K562 (cell line): ENCODE data around the gene FAM219B. TPM values are rescaled to one million over a fixed set of nuclear protein-coding genes. Genes with fewer than 3 reads are reported as not detected.
A peak's percentile ranks its signal among the peaks of the same experiment; 100 is the strongest.

Experiments used
- CSDE1 ChIP-seq, 2 experiments: fragments of 450-650 bp; IDR thresholded peaks; 2 replicates each; pipeline ENCODE4 v1.6.1; 2016; ENCODE audit warnings: mild to moderate bottlenecking in 1 of 2
- JUND ChIP-seq, 2 experiments: IDR thresholded peaks; 2 replicates in 1 of 2; 3 replicates in 1 of 2; pipeline ENCODE4 v1.6.1; 2011; ENCODE audit warnings: borderline replicate concordance in 2 of 2, low read depth in 2 of 2, low read length in 2 of 2, improper control_type of control experiment in 1 of 2, missing biosample characterization in 1 of 2, missing genetic modification characterization in 1 of 2, missing genetic modification reagents in 1 of 2
- KHSRP ChIP-seq: fragments of 450-650 bp; IDR thresholded peaks from 2 replicates; pipeline ENCODE4 v1.6.1; 2017
- MCM5 ChIP-seq: fragments of 450-650 bp; IDR thresholded peaks from 2 replicates; pipeline ENCODE4 v1.6.1; 2016; ENCODE audit warnings: low read depth
- NELFE ChIP-seq: IDR thresholded peaks from 2 replicates; pipeline ENCODE4 v1.6.1; 2011; ENCODE audit warnings: mild to moderate bottlenecking; ENCODE audit not compliant: insufficient read depth, insufficient read length
- SIX5 ChIP-seq, 2 experiments: IDR thresholded peaks; 2 replicates each; pipeline ENCODE4 v1.6.1; 2011; ENCODE audit warnings: low read length in 2 of 2, borderline replicate concordance in 1 of 2, low read depth in 1 of 2, mild to moderate bottlenecking in 1 of 2, moderate library complexity in 1 of 2; ENCODE audit not compliant: insufficient read depth in 1 of 2
- TCF7L2 ChIP-seq: fragments of 150-350 bp; IDR thresholded peaks from 2 replicates; pipeline ENCODE4 v1.6.1; 2016; ENCODE audit warnings: low read depth, mild to moderate bottlenecking, low read length, moderate library complexity
- XRCC5 ChIP-seq: fragments of 200-400 bp; formaldehyde crosslinking; IDR thresholded peaks from 2 replicates; pipeline ENCODE4 v1.6.1; 2017; ENCODE audit warnings: low read depth, mild to moderate bottlenecking, low read length
- ZNF143 ChIP-seq: sonication (generic); formaldehyde crosslinking; IDR thresholded peaks from 2 replicates; pipeline ENCODE4 v1.9.0; 2022; ENCODE audit warnings: mild to moderate bottlenecking, missing genetic modification reagents
- ZNF23 ChIP-seq: fragments of 250-450 bp; sonication (Bioruptor Pico); IDR thresholded peaks from 2 replicates; pipeline ENCODE4 v1.4.0; 2020; ENCODE audit warnings: mild to moderate bottlenecking
- ZNF311 ChIP-seq: fragments of 250-450 bp; sonication (Bioruptor Pico); IDR thresholded peaks from 2 replicates; pipeline ENCODE4 v1.4.0; 2020; ENCODE audit warnings: mild to moderate bottlenecking, moderate library complexity
- ZNF445 ChIP-seq: fragments of 250-450 bp; sonication (Bioruptor Pico); IDR thresholded peaks from 2 replicates; pipeline ENCODE4 v1.4.0; 2020; ENCODE audit warnings: low read depth, mild to moderate bottlenecking, moderate library complexity
- polyA plus RNA-seq, 8 experiments: library from polyadenylated mRNA; depleted of rRNA in 4 of 8; stranded (reverse) in 5 of 8; unstranded in 3 of 8; fragments of >200 nt; fragmentation: Nextera tagmentation in 2 of 8; fragmentation: Illumina TruSeq in 1 of 8; extraction: Ambion mirVana in 2 of 8; extraction: Trizol in 1 of 8; gene quantifications; 2 replicates each; pipeline versions ENCODE4 v1.2.1 to v1.2.3, GENCODE V29; 2011 to 2014; ENCODE audit warnings: inconsistent platforms in 1 of 8, missing spikeins in 1 of 8
- total RNA-seq, 7 experiments: library from RNA; depleted of rRNA in 6 of 7; stranded (reverse); fragments of >200 nt in 6 of 7; fragmentation: Illumina TruSeq in 2 of 7; extraction: Trizol in 2 of 7; gene quantifications; 2 replicates each; pipeline versions ENCODE4 v1.2.1 to v1.2.3, GENCODE V29; 2011 to 2021; ENCODE audit warnings: low replicate concordance in 1 of 7
- TF ChIP-seq, protein P1 (sequence below): sonication (generic); formaldehyde crosslinking; IDR thresholded peaks from 2 replicates; pipeline ENCODE4 v1.8.1; 2022; ENCODE audit warnings: missing genetic modification reagents
- TF ChIP-seq, protein P2 (sequence below), 2 experiments: IDR thresholded peaks in 1 of 2; conservative IDR thresholded peaks in 1 of 2; 2 replicates each; pipeline ENCODE4 v1.6.1; 2016; ENCODE audit warnings: low read depth in 2 of 2, mild to moderate bottlenecking in 1 of 2, missing compliant biosample characterization in 1 of 2, missing genetic modification characterization in 1 of 2, moderate library complexity in 1 of 2
- TF ChIP-seq, protein P3 (sequence below): sonication (generic); formaldehyde crosslinking; IDR thresholded peaks from 2 replicates; pipeline ENCODE4 v1.8.0; 2023; ENCODE audit warnings: mild to moderate bottlenecking, missing genetic modification reagents
- TF ChIP-seq, protein P4 (sequence below): fragments of 250-450 bp; sonication (Bioruptor Pico); IDR thresholded peaks from 2 replicates; pipeline ENCODE4 v1.5.0; 2020; ENCODE audit warnings: mild to moderate bottlenecking
- TF ChIP-seq, protein P5 (sequence below): fragments of 450-650 bp; conservative IDR thresholded peaks from 2 replicates; pipeline ENCODE4 v1.6.1; 2016; ENCODE audit warnings: missing genetic modification characterization, low read depth, mild to moderate bottlenecking, missing compliant biosample characterization, moderate library complexity

Gene FAM219B
- total and polyA plus RNA-seq, 9 of the 15 experiments (the other 6 are each of a cell fraction or from before 2014, with no cell fraction given) = 6.8 to 50.4 (median 29.4) TPM

DNA sequence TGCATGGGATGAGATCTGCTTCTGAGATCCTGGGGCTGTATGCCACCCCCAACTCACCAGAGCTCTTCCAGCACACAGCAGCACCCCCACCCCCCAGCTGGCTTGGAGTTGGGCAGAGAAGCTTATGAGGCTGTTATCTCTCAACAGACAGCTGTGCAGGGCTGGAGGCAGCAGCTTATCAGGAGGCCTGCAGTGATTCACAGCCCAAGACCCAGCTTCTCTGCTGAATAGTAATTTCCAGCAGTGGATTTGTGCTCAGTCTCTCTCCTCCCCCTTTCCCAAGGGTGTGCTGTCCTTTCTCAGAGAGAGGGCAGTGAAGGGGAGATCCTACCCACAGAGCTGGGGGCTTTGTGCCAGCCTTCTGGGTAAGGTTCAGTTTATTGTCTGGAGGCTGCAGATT is 47.9 kb upstream of the FAM219B start (continued):
- TF ChIP-seq, protein P1, sequence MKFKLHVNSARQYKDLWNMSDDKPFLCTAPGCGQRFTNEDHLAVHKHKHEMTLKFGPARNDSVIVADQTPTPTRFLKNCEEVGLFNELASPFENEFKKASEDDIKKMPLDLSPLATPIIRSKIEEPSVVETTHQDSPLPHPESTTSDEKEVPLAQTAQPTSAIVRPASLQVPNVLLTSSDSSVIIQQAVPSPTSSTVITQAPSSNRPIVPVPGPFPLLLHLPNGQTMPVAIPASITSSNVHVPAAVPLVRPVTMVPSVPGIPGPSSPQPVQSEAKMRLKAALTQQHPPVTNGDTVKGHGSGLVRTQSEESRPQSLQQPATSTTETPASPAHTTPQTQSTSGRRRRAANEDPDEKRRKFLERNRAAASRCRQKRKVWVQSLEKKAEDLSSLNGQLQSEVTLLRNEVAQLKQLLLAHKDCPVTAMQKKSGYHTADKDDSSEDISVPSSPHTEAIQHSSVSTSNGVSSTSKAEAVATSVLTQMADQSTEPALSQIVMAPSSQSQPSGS = no peak
- TF ChIP-seq, protein P2, sequence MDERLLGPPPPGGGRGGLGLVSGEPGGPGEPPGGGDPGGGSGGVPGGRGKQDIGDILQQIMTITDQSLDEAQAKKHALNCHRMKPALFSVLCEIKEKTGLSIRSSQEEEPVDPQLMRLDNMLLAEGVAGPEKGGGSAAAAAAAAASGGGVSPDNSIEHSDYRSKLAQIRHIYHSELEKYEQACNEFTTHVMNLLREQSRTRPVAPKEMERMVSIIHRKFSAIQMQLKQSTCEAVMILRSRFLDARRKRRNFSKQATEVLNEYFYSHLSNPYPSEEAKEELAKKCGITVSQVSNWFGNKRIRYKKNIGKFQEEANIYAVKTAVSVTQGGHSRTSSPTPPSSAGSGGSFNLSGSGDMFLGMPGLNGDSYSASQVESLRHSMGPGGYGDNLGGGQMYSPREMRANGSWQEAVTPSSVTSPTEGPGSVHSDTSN (CRISPR knock-in tag; IDR thresholded peaks at IDR 0.05; ENCODE audit: low read depth) = no peak
- TF ChIP-seq, protein P2 (tag; conservative IDR thresholded peaks at IDR 0.05; ENCODE audit: low read depth) = peak; percentile 67
- no peak for TF ChIP-seq ZNF143
- TF ChIP-seq, protein P3, sequence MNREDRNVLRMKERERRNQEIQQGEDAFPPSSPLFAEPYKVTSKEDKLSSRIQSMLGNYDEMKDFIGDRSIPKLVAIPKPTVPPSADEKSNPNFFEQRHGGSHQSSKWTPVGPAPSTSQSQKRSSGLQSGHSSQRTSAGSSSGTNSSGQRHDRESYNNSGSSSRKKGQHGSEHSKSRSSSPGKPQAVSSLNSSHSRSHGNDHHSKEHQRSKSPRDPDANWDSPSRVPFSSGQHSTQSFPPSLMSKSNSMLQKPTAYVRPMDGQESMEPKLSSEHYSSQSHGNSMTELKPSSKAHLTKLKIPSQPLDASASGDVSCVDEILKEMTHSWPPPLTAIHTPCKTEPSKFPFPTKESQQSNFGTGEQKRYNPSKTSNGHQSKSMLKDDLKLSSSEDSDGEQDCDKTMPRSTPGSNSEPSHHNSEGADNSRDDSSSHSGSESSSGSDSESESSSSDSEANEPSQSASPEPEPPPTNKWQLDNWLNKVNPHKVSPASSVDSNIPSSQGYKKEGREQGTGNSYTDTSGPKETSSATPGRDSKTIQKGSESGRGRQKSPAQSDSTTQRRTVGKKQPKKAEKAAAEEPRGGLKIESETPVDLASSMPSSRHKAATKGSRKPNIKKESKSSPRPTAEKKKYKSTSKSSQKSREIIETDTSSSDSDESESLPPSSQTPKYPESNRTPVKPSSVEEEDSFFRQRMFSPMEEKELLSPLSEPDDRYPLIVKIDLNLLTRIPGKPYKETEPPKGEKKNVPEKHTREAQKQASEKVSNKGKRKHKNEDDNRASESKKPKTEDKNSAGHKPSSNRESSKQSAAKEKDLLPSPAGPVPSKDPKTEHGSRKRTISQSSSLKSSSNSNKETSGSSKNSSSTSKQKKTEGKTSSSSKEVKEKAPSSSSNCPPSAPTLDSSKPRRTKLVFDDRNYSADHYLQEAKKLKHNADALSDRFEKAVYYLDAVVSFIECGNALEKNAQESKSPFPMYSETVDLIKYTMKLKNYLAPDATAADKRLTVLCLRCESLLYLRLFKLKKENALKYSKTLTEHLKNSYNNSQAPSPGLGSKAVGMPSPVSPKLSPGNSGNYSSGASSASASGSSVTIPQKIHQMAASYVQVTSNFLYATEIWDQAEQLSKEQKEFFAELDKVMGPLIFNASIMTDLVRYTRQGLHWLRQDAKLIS (CRISPR knock-in tag) = no peak
- peak; percentile 58; the same call in 1 of the 2 replicates for TF ChIP-seq ZNF23 (CRISPR knock-in tag)
- peak; percentile 40; the same call in 1 of the 2 replicates for TF ChIP-seq XRCC5
- TF ChIP-seq KHSRP = peak; percentile 84
- TF ChIP-seq CSDE1 (IDR thresholded peaks at IDR 0.05) = no peak
- no peak for TF ChIP-seq MCM5
- TF ChIP-seq ZNF311 (CRISPR knock-in tag) = peak; percentile 76; the same call in 1 of the 2 replicates
- TF ChIP-seq SIX5 (IDR thresholded peaks at IDR 0.05; ENCODE audit: borderline replicate concordance in 1 of 2, insufficient read depth in 1 of 2, low read depth in 1 of 2, low read length in 2 of 2) = no peak
- TF ChIP-seq, protein P4, sequence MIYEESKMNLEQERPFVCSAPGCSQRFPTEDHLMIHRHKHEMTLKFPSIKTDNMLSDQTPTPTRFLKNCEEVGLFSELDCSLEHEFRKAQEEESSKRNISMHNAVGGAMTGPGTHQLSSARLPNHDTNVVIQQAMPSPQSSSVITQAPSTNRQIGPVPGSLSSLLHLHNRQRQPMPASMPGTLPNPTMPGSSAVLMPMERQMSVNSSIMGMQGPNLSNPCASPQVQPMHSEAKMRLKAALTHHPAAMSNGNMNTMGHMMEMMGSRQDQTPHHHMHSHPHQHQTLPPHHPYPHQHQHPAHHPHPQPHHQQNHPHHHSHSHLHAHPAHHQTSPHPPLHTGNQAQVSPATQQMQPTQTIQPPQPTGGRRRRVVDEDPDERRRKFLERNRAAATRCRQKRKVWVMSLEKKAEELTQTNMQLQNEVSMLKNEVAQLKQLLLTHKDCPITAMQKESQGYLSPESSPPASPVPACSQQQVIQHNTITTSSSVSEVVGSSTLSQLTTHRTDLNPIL = no peak
- TF ChIP-seq JUND (IDR thresholded peaks at IDR 0.05; ENCODE audit: borderline replicate concordance, low read depth, low read length) = peak; percentile 89
- TF ChIP-seq JUND (tag; IDR thresholded peaks at IDR 0.05; ENCODE audit: borderline replicate concordance, low read depth, low read length) = peak; percentile 74; the same call in 1 of the 3 replicates
- TF ChIP-seq, protein P5, sequence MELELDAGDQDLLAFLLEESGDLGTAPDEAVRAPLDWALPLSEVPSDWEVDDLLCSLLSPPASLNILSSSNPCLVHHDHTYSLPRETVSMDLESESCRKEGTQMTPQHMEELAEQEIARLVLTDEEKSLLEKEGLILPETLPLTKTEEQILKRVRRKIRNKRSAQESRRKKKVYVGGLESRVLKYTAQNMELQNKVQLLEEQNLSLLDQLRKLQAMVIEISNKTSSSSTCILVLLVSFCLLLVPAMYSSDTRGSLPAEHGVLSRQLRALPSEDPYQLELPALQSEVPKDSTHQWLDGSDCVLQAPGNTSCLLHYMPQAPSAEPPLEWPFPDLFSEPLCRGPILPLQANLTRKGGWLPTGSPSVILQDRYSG (tag) = peak; percentile 65; the same call in 1 of the 2 replicates
- no peak for TF ChIP-seq TCF7L2
- 0 out of 2 replicates have a peak, but pooled peaks have one; percentile 19 for TF ChIP-seq ZNF445 (CRISPR knock-in tag)
- no peak for TF ChIP-seq NELFE
